HEK293 (cell line): ENCODE results near the gene CDK2AP2.
"Not testable (repeated sequence)": the region's sequence is repeated elsewhere in the genome, so short reads cannot be mapped to it uniquely, and the experiment has no call there.

Experiments
- CTCF ChIA-PET: fragments of 350-600 bp; formaldehyde crosslinking; extraction: SDS; loops from one replicate; lab custom pipeline; 2021; ENCODE audit warnings: antibody characterized with exemption; lab: Yijun Ruan, JAX
- POLR2A ChIA-PET: fragments of 300-600 bp; formaldehyde crosslinking; extraction: SDS; loops from one replicate; lab custom pipeline; 2020; ENCODE audit warnings: antibody characterized with exemption, inconsistent platforms; lab: Yijun Ruan, JAX
- H3K27ac ChIP-seq: fragments of 200-500 bp; sonication (Bioruptor generic); 2 replicates; pipeline ENCODE4 v1.5.1; 2014; ENCODE audit warnings: low read depth, low read length, control low read depth, inconsistent platforms; ENCODE audit errors: extremely low read depth
- H3K36me3 ChIP-seq, 2 experiments: fragments of 200-500 bp in 1 of 2; sonication (Bioruptor generic) in 1 of 2; 1 replicate in 1 of 2; 2 replicates in 1 of 2; pipeline ENCODE4 v1.5.1; 2014 to 2017; ENCODE audit warnings: inconsistent platforms in 2 of 2, low read length in 2 of 2; ENCODE audit not compliant: control insufficient read depth in 2 of 2, insufficient read depth in 1 of 2
- H3K4me1 ChIP-seq: fragments of 200-500 bp; sonication (Bioruptor generic); 2 replicates; pipeline ENCODE4 v1.5.1; 2014; ENCODE audit warnings: mild to moderate bottlenecking, low read length, inconsistent platforms; ENCODE audit not compliant: control insufficient read depth, insufficient read depth
- H3K4me3 ChIP-seq: 2 replicates; pipeline ENCODE4 v1.5.1; 2011; ENCODE audit warnings: low read depth, mild to moderate bottlenecking, control low read depth, low read length, moderate library complexity
- H3K9me3 ChIP-seq: fragments of 200-500 bp; sonication (Bioruptor generic); 2 replicates; pipeline ENCODE4 v1.5.1; 2014; ENCODE audit warnings: low read depth, low read length, inconsistent platforms; ENCODE audit not compliant: control insufficient read depth, insufficient read depth
- FEZF1 ChIP-seq: fragments of 450-650 bp; formaldehyde crosslinking; IDR thresholded peaks from 2 replicates; pipeline ENCODE4 v1.5.1; 2016; ENCODE audit warnings: missing biosample characterization, missing genetic modification characterization
- KLF16 ChIP-seq: fragments of 450-650 bp; formaldehyde crosslinking; IDR thresholded peaks from 2 replicates; pipeline ENCODE4 v1.5.1; 2017; ENCODE audit warnings: missing biosample characterization, missing genetic modification characterization
- MZF1 ChIP-seq: fragments of 450-650 bp; formaldehyde crosslinking; IDR thresholded peaks from 2 replicates; pipeline ENCODE4 v1.5.1; 2017; ENCODE audit warnings: missing biosample characterization, missing genetic modification characterization, borderline replicate concordance
- REPIN1 ChIP-seq: fragments of 450-650 bp; formaldehyde crosslinking; IDR thresholded peaks from 2 replicates; pipeline ENCODE4 v1.5.1; 2017; ENCODE audit warnings: missing biosample characterization, missing genetic modification characterization, low read depth
- SCRT1 ChIP-seq: fragments of 450-650 bp; formaldehyde crosslinking; IDR thresholded peaks from 2 replicates; pipeline ENCODE4 v1.5.1; 2016; ENCODE audit warnings: missing biosample characterization, missing genetic modification characterization, borderline replicate concordance
- SP2 ChIP-seq: fragments of 450-650 bp; formaldehyde crosslinking; IDR thresholded peaks from 2 replicates; pipeline ENCODE4 v1.5.1; 2016; ENCODE audit warnings: missing biosample characterization, missing genetic modification characterization
- TCF7L2 ChIP-seq: IDR thresholded peaks from 2 replicates; pipeline ENCODE4 v1.6.1; 2011; ENCODE audit warnings: low read depth, mild to moderate bottlenecking, inconsistent platforms, low read length, moderate library complexity, borderline replicate concordance
- ZBTB17 ChIP-seq: fragments of 450-650 bp; formaldehyde crosslinking; IDR thresholded peaks from 2 replicates; pipeline ENCODE4 v1.5.1; 2016; ENCODE audit warnings: missing biosample characterization, missing genetic modification characterization
- ZBTB20 ChIP-seq: fragments of 450-650 bp; formaldehyde crosslinking; IDR thresholded peaks from 2 replicates; pipeline ENCODE4 v1.5.1; 2016; ENCODE audit warnings: missing biosample characterization, missing genetic modification characterization
- ZFP41 ChIP-seq: fragments of 450-650 bp; formaldehyde crosslinking; IDR thresholded peaks from 2 replicates; pipeline ENCODE4 v1.5.1; 2016; ENCODE audit warnings: missing biosample characterization, missing genetic modification characterization, borderline replicate concordance
- ZNF121 ChIP-seq: fragments of 450-650 bp; formaldehyde crosslinking; IDR thresholded peaks from 2 replicates; pipeline ENCODE4 v1.5.1; 2016; ENCODE audit warnings: missing biosample characterization, missing genetic modification characterization
- ZNF140 ChIP-seq: fragments of 450-650 bp; formaldehyde crosslinking; IDR thresholded peaks from 2 replicates; pipeline ENCODE4 v1.5.1; 2016; ENCODE audit warnings: missing biosample characterization, missing genetic modification characterization
- ZNF146 ChIP-seq: fragments of 450-650 bp; formaldehyde crosslinking; IDR thresholded peaks from 2 replicates; pipeline ENCODE4 v1.5.1; 2016; ENCODE audit warnings: missing biosample characterization, missing genetic modification characterization
- ZNF174 ChIP-seq: fragments of 450-650 bp; formaldehyde crosslinking; IDR thresholded peaks from 2 replicates; pipeline ENCODE4 v1.5.0; 2017; ENCODE audit warnings: missing biosample characterization, mild to moderate bottlenecking, missing genetic modification characterization
- ZNF423 ChIP-seq: fragments of 450-650 bp; formaldehyde crosslinking; IDR thresholded peaks from 2 replicates; pipeline ENCODE4 v1.5.1; 2016; ENCODE audit warnings: missing biosample characterization, missing genetic modification characterization
- ZNF433 ChIP-seq: fragments of 450-650 bp; formaldehyde crosslinking; IDR thresholded peaks from 2 replicates; pipeline ENCODE4 v1.5.1; 2016; ENCODE audit warnings: missing biosample characterization, missing genetic modification characterization, low read depth
- ZNF473 ChIP-seq: fragments of 450-650 bp; formaldehyde crosslinking; IDR thresholded peaks from 2 replicates; pipeline ENCODE4 v1.5.1; 2017; ENCODE audit warnings: missing biosample characterization, missing genetic modification characterization
- ZNF544 ChIP-seq: fragments of 450-650 bp; formaldehyde crosslinking; IDR thresholded peaks from 2 replicates; pipeline ENCODE4 v1.5.0; 2017; ENCODE audit warnings: missing biosample characterization, missing genetic modification characterization
- ZNF704 ChIP-seq: fragments of 450-650 bp; formaldehyde crosslinking; IDR thresholded peaks from 2 replicates; pipeline ENCODE4 v1.5.1; 2016; ENCODE audit warnings: missing biosample characterization, missing genetic modification characterization
- ZNF776 ChIP-seq: fragments of 450-650 bp; formaldehyde crosslinking; IDR thresholded peaks from 2 replicates; pipeline ENCODE4 v1.5.0; 2017; ENCODE audit warnings: missing biosample characterization, missing genetic modification characterization, borderline replicate concordance
- ZNF792 ChIP-seq: fragments of 450-650 bp; formaldehyde crosslinking; IDR thresholded peaks from 2 replicates; pipeline ENCODE4 v1.5.1; 2016; ENCODE audit warnings: missing biosample characterization, missing genetic modification characterization
- ZNF837 ChIP-seq: fragments of 450-650 bp; formaldehyde crosslinking; IDR thresholded peaks from 2 replicates; pipeline ENCODE4 v1.5.1; 2016; ENCODE audit warnings: missing biosample characterization, missing genetic modification characterization
- ZSCAN30 ChIP-seq: fragments of 450-650 bp; IDR thresholded peaks from 2 replicates; pipeline ENCODE4 v1.5.1; 2018; ENCODE audit warnings: missing biosample characterization, mild to moderate bottlenecking, missing genetic modification characterization, moderate library complexity
- TF ChIP-seq, protein P1 (sequence below): fragments of 450-650 bp; formaldehyde crosslinking; IDR thresholded peaks from 2 replicates; pipeline ENCODE4 v1.5.1; 2016; ENCODE audit warnings: missing biosample characterization, missing genetic modification characterization
- TF ChIP-seq, protein P2 (sequence below): fragments of 450-650 bp; IDR thresholded peaks from 2 replicates; pipeline ENCODE4 v1.5.1; 2018; ENCODE audit warnings: missing biosample characterization, mild to moderate bottlenecking, missing genetic modification characterization
- TF ChIP-seq, protein P3 (sequence below): fragments of 450-650 bp; formaldehyde crosslinking; IDR thresholded peaks from 2 replicates; pipeline ENCODE4 v1.5.1; 2017; ENCODE audit warnings: missing biosample characterization, missing genetic modification characterization

The CDK2AP2 gene

GRCh38 chr11:67514116-67514515, 6.2 kb upstream of the CDK2AP2 start:
- Histone ChIP-seq H3K9me3 (no peaks in the 10 kb centered on the region), H3K36me3 (no peaks in the 10 kb centered on the region), H3K4me1 (no peaks in the 10 kb centered on the region), H3K4me3 (no peak overlapping the region), H3K27ac (no peak overlapping the region)
- no peak for TF ChIP-seq ZSCAN30 (tag by site-specific recombination)
- TF ChIP-seq ZNF792 = no peak
- TF ChIP-seq ZNF776 = no peak
- no peak for TF ChIP-seq ZNF837 (tag by site-specific recombination)
- no peak for TF ChIP-seq ZNF423 (tag by site-specific recombination)
- no peak for TF ChIP-seq KLF16
- TF ChIP-seq TCF7L2 = no peak
- no peak for TF ChIP-seq ZNF544 (tag by site-specific recombination)
- TF ChIP-seq REPIN1 (tag by site-specific recombination) = no peak
- no peak for TF ChIP-seq ZNF473
- TF ChIP-seq ZNF704 (tag by site-specific recombination) = no peak
- no peak for TF ChIP-seq ZFP41 (tag by site-specific recombination)
- TF ChIP-seq, protein P1, sequence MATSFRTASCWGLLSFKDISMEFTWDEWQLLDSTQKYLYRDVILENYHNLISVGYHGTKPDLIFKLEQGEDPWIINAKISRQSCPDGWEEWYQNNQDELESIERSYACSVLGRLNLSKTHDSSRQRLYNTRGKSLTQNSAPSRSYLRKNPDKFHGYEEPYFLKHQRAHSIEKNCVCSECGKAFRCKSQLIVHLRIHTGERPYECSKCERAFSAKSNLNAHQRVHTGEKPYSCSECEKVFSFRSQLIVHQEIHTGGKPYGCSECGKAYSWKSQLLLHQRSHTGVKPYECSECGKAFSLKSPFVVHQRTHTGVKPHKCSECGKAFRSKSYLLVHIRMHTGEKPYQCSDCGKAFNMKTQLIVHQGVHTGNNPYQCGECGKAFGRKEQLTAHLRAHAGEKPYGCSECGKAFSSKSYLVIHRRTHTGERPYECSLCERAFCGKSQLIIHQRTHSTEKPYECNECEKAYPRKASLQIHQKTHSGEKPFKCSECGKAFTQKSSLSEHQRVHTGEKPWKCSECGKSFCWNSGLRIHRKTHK (tag by site-specific recombination) = no peak
- TF ChIP-seq, protein P2, sequence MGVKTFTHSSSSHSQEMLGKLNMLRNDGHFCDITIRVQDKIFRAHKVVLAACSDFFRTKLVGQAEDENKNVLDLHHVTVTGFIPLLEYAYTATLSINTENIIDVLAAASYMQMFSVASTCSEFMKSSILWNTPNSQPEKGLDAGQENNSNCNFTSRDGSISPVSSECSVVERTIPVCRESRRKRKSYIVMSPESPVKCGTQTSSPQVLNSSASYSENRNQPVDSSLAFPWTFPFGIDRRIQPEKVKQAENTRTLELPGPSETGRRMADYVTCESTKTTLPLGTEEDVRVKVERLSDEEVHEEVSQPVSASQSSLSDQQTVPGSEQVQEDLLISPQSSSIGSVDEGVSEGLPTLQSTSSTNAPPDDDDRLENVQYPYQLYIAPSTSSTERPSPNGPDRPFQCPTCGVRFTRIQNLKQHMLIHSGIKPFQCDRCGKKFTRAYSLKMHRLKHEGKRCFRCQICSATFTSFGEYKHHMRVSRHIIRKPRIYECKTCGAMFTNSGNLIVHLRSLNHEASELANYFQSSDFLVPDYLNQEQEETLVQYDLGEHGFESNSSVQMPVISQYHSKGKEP (tag by site-specific recombination) = no peak
- ChIA-PET CTCF (interaction anchor here (0.6 kb wide), 1 partner anchor 709 kb away, joined by 3 read pairs; no protein-coding TSS in a partner anchor), POLR2A (no interaction called here)

DNA sequence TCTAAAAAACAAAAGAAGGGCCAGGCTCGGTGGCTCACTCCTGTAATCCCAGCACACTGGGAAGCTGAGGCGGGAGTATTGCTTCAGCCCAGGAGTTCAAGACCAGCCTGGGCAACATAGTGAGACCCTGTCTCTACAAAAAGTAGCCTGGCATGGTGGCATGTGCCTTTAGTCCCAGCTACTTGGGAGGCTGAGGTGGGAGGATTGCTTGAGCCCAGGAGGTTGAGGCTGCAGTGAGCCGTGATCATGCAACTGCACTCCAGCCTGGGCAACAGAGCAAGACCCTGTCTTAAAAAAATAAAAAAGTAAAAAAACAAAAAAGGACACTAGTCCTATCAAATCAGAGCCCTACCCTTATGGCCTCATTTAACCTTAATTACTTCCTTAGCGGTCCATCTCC, 3.6 kb upstream of the CDK2AP2 start:
- H3K27ac ChIP-seq = not testable (repeated sequence)
- TF ChIP-seq ZNF121 (tag by site-specific recombination) = peak; percentile 69
- TF ChIP-seq, all 188 proteins: peak for 1; not testable (repeated sequence) for 187
- H3K4me1 ChIP-seq, POLR2A ChIA-PET, CTCF ChIA-PET, H3K4me3 ChIP-seq, H3K9me3 ChIP-seq, H3K36me3 ChIP-seq: not testable (repeated sequence)

DNA sequence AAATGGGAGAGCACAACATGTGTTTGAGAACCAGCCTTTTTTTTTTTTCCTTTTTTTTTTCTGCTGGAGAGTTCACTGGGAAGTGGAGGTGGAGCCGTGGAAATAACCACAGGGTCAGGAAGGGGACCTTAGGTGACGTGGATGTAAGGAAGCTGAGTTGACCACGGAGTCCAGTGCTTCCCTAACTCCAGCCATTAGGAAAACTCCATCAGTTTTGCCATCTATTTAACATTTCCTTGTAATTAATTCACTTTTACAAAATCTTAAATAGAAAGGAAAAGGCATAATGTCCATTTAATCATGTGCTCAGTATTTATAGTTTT, 2.0 kb upstream of the CDK2AP2 start:
- Histone ChIP-seq H3K9me3 (no peaks in the 10 kb centered on the region), H3K36me3 (peaks cover 0 to 6% of the 10 kb centered on the region in 2 experiments; a peak in 1 of 3 replicates), H3K27ac (no peak overlapping the region), H3K4me1 (no peaks in the 10 kb centered on the region), H3K4me3 (no peak overlapping the region)
- TF ChIP-seq SCRT1 (tag by site-specific recombination) (no peak), ZBTB17 (no peak), FEZF1 (tag by site-specific recombination) (no peak), ZBTB20 (tag by site-specific recombination) (no peak), SP2 (tag by site-specific recombination) (no peak), ZNF174 (tag by site-specific recombination) (no peak), MZF1 (tag by site-specific recombination) (no peak), ZNF146 (tag by site-specific recombination) (no peak), ZNF140 (tag by site-specific recombination) (no peak), ZNF433 (no peak)
- TF ChIP-seq, protein P3, sequence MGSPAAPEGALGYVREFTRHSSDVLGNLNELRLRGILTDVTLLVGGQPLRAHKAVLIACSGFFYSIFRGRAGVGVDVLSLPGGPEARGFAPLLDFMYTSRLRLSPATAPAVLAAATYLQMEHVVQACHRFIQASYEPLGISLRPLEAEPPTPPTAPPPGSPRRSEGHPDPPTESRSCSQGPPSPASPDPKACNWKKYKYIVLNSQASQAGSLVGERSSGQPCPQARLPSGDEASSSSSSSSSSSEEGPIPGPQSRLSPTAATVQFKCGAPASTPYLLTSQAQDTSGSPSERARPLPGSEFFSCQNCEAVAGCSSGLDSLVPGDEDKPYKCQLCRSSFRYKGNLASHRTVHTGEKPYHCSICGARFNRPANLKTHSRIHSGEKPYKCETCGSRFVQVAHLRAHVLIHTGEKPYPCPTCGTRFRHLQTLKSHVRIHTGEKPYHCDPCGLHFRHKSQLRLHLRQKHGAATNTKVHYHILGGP = no peak
- ChIA-PET POLR2A (no interaction called here), CTCF (no interaction called here)
